UCSD-AML1 (cell line): ENCODE data around the gene LCE3D.
"Not testable (repeated sequence)": the region's sequence is repeated elsewhere in the genome, so short reads cannot be mapped to it uniquely, and the experiment has no call there.

Experiments used
- DNase-seq: peaks from one replicate; lab custom pipeline; 2025; ENCODE audit not compliant: unreplicated experiment; lab: John Stamatoyannopoulos, UW

The LCE3D gene, protein sequence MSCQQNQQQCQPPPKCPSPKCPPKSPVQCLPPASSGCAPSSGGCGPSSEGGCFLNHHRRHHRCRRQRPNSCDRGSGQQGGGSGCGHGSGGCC

DNA sequence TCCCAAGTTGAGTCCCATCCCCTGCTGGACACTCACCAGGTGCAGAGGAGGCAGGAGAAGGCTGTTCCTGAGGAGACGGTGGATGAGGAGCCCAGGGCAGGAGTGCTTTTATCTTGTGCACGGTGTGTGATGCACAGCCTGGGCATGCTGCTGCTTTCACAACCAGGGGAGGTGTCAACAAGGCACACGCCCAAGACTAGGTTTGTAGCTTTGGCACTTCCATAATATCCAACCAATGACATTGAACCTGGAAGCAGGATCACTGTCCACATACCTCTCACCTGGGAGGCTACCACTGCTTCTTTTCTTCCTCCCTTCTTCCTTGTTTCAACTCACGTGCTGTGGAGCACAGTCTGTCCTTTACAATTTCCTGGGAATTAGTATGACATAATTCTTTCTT is at the start of gene LCE3D:
Gene LCE3D, minus strand, starts transcription at position 84 of the 400 bp plus-strand sequence. CDS start 580 bp downstream, outside the sequence.
- no peak for DNase-seq

DNA sequence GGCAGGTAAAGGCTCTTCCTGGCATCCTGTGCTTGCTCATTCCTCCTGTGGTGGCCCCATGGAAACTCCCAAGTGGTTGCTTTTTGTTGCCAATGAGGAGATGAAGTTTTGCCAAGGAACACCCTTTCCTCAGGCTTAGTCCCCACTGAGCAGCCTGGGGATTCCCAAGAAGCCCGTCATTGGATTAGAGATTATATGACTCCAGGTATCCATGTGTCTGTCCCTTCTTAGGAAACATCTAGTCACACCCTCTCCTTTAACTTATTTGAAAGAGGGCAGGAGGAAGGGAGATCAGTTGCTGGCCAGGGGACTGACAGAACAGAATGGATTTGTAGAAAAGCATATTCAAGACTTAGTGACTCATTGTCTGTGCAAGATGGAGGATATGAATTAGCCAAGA is 46.4 kb upstream of the LCE3D start:
- DNase-seq = no peak

DNA sequence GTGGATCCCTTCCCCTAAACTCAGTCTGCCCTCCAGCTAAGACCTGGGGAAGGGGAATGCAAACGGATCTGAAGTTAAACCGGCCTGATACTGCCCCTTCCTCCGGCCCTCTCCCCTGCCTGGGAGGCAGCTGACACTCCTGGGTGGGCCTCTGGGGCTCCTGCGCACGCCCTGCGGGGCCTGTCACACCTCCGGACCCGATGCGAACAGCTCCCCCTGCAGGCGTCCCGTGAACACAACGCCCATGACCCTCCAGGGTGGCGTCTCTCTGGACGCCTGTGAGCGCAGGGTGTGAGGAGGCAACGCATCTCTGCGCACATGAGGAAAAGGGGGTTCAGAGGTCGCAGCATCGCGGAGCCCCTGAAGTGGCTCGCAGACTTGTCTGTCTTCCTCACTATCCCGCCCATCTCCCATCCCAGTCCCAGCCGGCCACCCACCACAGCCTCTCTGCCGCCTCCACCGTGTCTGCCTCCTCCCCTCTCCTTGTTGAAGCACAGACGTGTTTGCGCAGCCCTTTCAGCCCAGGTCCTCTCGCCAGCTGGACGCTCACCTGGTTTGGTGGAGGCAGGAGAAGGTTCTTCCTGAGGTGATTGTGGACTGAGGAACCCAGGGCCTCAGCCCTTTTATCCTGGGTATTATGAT is 43.0 kb upstream of the LCE3D start:
- DNase-seq = peak; percentile 46

DNA sequence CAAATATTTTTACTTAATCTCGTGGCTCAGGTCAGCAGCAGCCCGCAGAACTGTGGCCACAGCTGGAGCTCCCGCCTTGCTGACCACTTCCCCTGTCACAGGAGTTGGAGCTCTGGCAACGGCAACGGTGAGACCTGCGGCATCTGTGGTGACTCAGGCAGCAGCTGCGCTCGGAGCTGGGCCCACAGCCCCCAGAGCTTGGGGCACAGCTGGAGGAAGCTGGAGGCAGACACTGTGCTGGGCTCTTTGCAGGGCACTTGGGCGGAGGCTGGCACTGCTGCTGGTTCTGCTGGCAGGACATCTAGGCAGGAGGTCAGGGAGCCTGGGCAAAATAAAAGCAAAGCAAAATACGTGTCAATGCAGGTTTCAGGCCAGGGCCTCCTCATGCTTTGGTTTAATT is 42.5 kb upstream of the LCE3D start, which contains the start of gene LCE3A:
Gene LCE3A, minus strand, starts transcription at position 301 of the 400 bp plus-strand sequence. Its CDS starts 0 bp downstream, at position 301.
- peak; percentile 68 for DNase-seq

DNA sequence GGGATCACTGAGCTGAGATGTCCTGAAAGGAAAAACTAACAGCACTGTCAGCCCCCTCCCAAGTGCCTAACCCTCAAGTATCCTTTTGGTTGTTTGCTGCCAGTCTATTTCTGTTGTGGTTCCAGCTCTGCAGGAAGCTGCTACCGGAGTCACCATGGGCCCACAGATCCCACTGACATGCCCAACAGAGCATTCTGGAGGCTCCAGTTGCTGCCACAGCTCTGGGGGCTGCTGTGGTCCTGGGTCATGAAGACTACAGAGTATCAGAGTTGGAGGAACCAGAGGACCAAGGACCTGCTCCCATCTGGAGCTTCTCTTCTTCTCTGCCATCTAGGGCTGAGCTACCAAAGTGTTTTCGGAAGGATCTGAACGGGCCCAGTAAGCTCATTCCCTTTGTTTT is 41.7 kb upstream of the LCE3D start:
- DNase-seq = peak; percentile 22

DNA sequence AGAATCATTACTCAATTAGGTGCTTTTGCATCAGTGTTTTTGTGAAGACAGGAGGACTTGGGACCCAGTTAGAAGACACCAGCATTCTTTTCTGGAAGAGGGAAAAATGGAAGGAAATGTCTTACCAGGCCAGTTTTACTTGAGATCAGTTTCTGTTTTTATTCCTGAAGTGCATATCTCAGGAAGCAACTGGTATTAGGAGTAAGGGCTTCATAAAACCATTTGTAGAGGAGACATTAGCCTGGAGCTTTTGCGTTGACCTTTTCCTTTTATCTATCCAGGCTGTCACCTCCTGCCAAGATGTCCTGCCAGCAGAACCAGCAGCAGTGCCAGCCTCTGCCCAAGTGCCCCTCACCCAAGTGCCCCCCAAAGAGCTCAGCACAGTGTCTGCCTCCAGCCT is 33.2 kb upstream of the LCE3D start, which contains the start of gene LCE3B:
Gene LCE3B, plus strand, starts transcription at position 301 of the 400 bp plus-strand sequence. Its CDS starts 0 bp downstream, at position 301.
- no peak for DNase-seq

DNA sequence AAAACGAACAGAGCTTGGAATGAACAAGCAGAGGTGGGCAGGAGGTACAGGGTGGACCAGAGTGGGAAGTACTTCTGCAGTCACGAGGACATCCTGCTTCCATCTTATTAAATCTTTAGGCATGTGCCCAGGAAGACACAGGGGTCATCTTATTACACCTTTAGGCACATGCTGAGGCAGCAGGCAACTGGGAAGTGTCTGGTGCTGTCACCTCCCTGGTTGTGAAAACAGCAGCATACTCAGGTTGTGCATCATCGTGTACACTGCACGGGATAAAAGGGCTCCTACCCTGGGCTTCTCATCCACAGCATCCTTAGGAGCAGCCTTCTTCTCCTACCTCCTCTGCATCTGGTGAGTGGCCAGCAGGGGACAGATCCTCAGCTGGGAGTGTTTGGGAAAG is 19.6 kb upstream of the LCE3D start, which contains the start of gene LCE3C:
Gene LCE3C, plus strand, starts transcription at position 301 of the 400 bp plus-strand sequence. CDS start 498 bp downstream, outside the sequence.
- DNase-seq = no peak

DNA sequence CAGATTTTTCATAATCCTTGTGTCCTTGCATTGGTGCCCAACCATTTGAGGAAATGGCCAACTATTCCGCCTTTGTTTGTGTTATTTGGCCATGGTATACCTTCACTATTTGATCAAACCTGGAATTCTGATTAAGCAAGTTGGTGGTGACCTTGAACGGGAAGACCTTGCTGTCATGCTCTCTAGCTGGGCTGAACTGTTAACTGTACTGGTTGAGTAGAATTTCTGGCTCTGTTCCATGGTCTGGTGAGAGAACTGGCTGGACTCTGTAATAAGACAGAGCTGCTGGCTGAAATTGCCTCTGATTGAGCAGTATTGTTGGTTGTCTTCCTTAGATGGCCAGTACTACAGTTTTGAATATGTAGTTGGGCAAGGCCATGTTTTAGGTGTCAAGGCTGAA is 16.7 kb upstream of the LCE3D start:
- no peak for DNase-seq

DNA sequence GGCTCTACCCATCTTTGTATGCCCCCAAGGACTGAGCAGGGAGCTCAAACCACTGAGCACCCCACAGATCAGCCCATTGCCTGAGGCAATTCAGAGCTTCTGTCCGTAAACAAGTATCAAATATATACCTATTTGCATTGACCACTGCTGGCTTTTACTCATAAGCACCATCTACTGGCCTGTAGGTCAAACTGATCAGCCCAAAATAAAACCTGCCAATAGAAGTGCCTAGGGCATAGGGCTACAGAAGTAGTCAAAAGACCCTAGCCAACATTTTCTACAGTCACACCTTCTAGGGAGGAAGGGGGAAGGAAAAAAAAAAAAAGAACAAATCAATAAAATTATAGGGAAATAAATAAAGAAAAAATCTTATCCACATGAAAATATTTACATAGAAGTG is 5.3 kb upstream of the LCE3D start:
- DNase-seq = no peak

DNA sequence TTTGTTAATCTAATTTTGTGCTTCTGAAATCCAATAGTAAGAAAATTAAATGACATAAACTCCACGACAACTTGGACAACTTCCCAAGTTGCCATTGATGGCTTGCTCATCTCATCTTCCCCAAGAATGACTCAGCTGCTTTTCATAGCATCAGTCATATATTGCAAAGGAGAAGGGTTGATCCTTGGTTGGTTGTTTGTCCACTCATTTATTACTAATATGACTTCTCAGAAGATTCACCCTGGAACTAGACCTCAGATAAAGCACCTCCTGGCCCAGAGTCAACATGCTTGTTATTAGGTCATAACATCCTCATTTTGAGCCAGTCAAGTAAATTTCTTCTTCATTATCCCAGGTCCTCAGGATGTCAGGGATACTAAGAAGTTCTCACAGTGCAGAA is 2.3 kb upstream of the LCE3D start:
- DNase-seq = no peak

DNA sequence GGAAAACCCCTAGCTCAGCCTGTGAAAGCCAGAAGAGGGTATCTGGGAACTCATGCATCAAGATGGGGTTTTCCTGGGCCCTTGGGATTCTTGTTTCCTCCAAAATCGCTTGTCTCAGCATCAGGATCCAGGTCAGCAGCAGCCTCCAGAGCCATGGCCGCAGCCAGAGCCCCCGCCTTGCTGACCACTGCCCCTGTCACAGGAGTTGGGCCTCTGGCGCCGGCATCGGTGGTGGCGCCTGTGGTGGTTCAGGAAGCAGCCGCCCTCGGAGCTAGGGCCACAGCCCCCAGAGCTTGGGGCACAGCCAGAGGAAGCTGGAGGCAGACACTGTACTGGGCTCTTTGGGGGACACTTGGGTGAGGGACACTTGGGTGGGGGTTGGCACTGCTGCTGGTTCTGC is 790 bp downstream of the LCE3D start:
- DNase-seq = not testable (repeated sequence)

DNA sequence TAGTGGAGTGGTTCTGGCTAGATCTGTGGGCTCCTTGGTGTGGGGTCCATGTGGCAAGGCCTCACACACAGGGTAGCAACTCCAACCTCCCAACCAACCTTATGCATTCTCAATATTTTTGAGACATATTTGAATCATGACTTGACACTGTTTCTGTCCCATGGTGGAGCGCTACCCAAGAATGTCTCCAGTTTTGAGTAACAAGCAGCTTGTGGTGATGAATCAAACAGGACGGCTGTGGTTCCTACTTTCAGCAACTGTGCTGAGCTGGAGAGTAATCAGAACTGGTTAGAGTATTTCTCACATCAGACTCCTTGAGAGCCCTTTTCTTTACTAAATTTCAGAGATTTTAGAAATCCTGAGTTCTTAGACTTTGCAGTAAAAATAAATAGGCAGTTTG is 3.1 kb downstream of the LCE3D start:
- DNase-seq = no peak

DNA sequence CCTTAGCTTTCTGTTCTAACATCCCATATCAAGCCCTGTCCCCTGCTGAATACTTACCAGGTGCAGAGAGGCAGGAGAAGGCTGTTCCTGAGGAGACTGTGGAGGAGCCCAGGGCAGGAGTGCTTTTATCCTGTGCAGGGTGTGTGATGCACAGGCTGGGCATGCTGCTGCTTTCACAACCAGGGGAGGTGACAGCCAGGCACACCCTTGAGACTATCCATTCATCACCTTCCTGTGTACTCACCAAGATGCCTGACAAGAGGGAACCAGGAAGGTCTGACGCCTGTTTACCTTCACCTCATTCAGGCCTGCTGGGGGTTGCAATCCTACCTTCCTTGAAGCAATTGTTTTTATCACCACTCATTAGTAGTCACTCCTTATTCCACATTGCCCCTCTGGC is 13.6 kb downstream of the LCE3D start, which contains the start of gene LCE3E:
Gene LCE3E, minus strand, starts transcription at position 100 of the 400 bp plus-strand sequence. CDS start 572 bp downstream, outside the sequence.
- DNase-seq = no peak

DNA sequence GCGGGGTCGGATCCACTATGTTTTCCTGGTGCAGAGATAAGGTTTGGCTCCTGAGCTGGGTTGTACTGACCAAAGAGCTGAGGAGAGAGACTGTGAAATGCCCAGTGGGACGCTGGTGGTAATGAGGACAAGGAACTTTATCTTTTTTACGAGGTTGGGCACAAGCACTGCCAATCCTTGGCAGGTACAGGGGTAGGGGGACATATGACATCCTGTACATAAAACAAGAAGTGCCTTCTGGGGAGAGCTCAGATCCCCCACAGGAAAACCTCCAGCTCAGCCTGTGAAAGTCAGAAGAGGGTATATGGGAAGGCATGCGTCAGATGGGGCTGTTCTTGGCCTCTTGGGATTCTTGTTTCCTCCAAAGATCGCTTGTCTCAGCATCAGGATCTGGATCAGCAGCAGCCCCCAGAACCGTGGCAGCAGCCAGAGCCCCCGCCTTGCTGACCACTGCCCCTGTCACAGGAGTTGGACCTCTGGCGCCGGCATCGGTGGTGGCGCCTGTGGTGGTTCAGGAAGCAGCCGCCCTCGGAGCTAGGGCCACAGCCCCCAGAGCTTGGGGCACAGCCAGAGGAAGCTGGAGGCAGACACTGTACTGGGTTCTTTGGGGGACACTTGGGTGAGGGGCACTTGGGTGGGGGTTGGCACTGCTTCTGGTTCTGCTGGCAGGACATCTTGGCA is 14.6 kb downstream of the LCE3D start:
- DNase-seq = no peak

DNA sequence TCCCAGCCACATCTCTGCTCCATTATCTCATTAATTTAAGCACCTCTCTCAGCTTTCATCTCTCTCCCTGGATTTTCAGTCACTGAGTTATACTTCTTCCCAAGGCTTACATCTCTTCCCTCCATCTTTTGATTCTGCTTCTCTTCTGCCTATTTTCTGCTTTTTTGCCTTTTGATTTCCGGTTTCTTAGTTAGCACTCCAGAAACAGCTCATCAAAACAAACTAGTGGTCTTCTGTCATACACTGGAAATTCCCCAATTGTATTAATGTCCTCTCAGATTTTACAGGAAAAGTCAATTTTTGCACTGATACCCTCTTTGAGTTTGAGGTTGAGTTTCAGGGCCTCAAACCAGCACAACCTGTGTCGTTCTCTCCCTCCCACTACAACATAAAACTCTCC is 15.2 kb downstream of the LCE3D start:
- no peak for DNase-seq

DNA sequence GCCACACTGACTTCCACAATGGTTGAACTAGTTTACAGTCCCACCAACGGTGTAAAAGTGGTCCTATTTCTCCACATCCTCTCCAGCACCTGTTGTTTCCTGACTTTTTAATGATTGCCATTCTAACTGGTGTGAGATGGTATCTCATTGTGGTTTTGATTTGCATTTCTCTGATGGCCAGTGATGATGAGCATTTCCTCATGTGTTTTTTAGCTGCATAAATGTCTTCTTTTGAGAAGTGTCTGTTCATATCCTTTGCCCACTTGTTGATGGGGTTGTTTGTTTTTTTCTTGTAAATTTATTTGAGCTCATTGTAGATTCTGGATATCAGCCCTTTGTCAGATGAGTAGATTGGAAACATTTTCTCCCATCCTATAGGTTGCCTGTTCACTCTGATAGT is 32.0 kb downstream of the LCE3D start:
- not testable (repeated sequence) for DNase-seq

DNA sequence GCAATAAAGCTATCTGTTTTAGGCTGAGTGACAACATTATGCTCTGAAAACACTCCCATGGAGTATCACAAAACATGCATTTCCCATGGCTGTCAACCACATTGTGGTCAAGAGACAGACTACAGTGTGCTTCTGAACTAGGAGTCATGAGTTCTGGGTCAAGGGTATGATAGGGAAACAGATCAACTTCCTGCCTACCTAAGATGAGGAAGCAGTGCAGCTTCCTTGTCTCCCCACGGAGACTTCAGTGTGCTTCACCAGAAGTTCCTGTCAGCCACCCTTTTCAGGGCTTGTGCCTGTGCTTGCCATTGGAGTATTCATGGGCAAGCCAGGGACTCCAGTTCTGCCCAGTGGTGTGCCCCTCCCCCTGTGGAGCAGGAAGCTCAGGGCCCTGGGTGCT is 33.6 kb downstream of the LCE3D start:
- DNase-seq = no peak

DNA sequence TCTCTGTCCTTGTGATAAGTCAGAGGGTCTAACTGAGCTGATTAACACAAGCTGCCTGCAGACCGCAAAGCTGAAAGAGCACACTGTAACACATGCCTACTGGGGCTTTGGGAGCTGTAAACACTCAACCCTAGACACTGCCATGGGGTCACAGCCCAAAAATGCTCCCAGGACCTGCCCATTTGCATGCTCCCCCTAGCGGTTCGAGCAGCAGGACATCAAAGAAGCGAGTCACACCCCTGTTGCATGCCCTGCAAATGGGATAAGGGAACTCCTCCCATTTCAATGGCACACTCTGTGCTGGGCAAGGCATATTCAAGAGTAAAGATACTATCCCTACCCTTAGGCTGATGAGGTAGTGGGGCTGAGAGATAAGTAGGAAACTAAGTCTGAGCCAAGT is 36.5 kb downstream of the LCE3D start:
- DNase-seq = no peak

DNA sequence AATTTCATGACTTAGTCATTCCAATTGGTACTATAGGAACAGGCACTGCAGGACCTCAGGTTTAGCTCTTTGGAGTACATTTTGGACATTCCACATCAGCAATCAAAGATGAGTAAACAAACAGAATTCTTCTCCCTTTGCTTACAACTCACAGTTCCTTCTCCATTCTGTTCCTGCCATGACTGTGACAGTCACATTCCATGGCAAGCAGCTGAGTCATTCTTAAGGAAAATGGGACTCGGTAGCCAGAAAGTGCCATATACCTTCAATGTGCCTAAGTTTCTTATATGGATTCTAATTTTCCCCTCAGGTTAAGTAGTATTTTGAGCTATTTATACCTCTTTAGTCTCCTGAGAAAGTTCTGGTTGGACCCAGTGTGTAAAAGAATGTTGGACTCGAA is 40.4 kb downstream of the LCE3D start:
- no peak for DNase-seq

DNA sequence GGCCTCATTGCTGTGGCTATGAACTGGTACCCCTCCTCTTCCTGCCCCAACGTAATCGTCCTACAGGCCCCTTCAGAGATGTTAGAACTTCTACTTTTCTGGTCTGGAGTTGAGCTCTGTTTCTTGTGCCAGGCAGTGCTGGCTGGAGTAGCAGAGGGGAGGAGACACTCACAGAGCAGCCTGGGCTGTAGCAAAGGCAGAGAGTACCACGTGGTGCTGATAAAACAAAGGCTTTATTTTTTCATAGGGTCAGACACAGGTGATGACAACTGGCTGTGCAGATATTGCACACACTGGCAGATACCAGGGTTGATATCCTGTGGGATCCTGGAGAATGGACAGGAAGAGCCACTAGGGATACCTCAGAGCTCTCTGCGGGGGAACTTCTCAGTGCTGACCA is 42.8 kb downstream of the LCE3D start:
- DNase-seq = no peak

DNA sequence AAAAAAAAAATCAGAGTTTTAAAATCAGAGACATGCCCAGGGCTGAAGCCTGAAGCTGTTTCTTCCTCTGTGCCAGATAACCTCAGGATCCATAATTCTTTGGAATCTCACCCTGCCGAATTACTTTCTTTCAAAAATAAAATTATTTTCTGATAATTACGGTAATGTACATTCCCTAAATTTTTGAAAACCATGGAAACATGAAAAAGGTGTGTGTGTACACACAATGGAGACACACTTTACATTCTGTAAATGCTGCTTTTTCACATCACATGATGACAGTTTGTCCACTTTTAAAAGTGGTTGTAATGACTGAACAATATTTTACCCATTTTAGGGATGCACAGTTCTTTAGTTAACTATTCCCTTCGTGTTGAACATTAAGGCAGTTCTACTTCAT is 44.5 kb downstream of the LCE3D start:
- DNase-seq = no peak

DNA sequence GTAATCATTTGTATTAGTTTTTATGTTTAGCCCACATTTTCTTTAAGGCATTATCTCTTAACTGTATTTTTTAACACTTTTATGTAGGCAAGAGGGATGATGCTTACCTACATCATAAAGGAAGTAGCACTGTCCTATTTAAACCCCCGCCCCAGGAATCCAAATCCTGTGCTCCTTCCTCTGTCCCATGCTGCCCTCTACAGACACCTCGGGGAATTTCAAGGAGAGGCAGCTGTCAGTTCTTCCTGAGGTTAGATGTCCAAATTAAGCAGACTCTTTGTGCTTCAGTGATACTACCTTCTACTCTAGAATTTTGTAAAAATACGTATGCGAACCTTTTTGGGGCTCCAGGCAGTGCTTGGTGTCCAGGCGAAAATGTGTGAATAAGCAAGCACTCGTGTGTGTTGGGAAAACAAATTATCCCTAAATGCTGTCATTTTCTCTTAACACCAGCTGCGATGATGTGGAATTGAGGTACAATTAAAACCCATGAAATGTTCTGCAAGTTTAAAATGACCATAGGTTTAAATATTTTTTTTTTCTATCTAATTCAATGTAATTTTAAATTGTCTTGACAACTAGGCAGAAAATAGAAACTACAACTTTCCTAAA is 46.9 kb downstream of the LCE3D start:
- DNase-seq = peak; percentile 28
